IMR-90 (cell line): Measurements from ENCODE around the gene AKNA. TPM values are rescaled to one million over a fixed set of nuclear protein-coding genes. Genes with fewer than 3 reads are reported as not detected.
"Not testable (repeated sequence)": the region's sequence is repeated elsewhere in the genome, so short reads cannot be mapped to it uniquely, and the experiment has no call there.

Experiments
- ATAC-seq: fragments of 200-7000 bp; cut with Tn5 transposase; 2 replicates; pipeline ENCODE4 v1.9.1; 2020; ENCODE audit warnings: low read depth, mild to moderate bottlenecking, moderate library complexity
- BruUV-seq: library from RNA; stranded (reverse); fragments of 400-500 nt; replicated peaks from 2 replicates; lab custom pipeline; 2021; lab: Mats Ljungman, UMichigan
- CTCF ChIA-PET: fragments of 300-600 bp; formaldehyde crosslinking; extraction: SDS; loops from one replicate; lab custom pipeline; 2021; ENCODE audit warnings: antibody characterized with exemption; lab: Yijun Ruan, JAX
- POLR2A ChIA-PET: fragments of 300-600 bp; sonication (Branson Sonifier 250); formaldehyde crosslinking; loops from one replicate; lab custom pipeline; 2022; ENCODE audit warnings: antibody characterized with exemption; ENCODE audit not compliant: unreplicated experiment; lab: Charles Lee
- DNase-seq: peaks from one replicate; pipeline ENCODE4 v3.0.0; 2013
- H2AFZ ChIP-seq: replicated peaks from 2 replicates; pipeline ENCODE3; 2013; ENCODE audit warnings: low read length, mild to moderate bottlenecking; ENCODE audit not compliant: poor library complexity
- H2AK5ac ChIP-seq: 2 replicates; pipeline ENCODE4 v1.6.1; 2013; ENCODE audit warnings: low read depth, low read length, inconsistent platforms
- H2AK9ac ChIP-seq: replicated peaks from 2 replicates; pipeline ENCODE3; 2013; ENCODE audit warnings: mild to moderate bottlenecking, low read depth, low read length, moderate library complexity; ENCODE audit not compliant: poor library complexity
- H2BK120ac ChIP-seq: 2 replicates; pipeline ENCODE4 v1.6.1; 2013; ENCODE audit warnings: low read depth, low read length, inconsistent platforms
- H2BK15ac ChIP-seq: 3 replicates; pipeline ENCODE4 v1.6.1; 2013; ENCODE audit warnings: low read depth, low read length, inconsistent platforms
- H2BK20ac ChIP-seq: 2 replicates; pipeline ENCODE4 v1.6.1; 2013; ENCODE audit warnings: low read depth, mild to moderate bottlenecking, inconsistent platforms, low read length, moderate library complexity
- H2BK5ac ChIP-seq: 2 replicates; pipeline ENCODE4 v1.6.1; 2013; ENCODE audit warnings: mild to moderate bottlenecking, low read depth, low read length, inconsistent platforms; ENCODE audit not compliant: poor library complexity, severe bottlenecking
- H3K14ac ChIP-seq: replicated peaks from 2 replicates; pipeline ENCODE4 v1.6.1; 2013; ENCODE audit warnings: low read depth, low read length, inconsistent platforms
- H3K18ac ChIP-seq: 2 replicates; pipeline ENCODE4 v1.6.1; 2013; ENCODE audit warnings: low read depth, low read length, control low read depth
- H3K23ac ChIP-seq: 2 replicates; pipeline ENCODE4 v1.6.1; 2013; ENCODE audit warnings: low read depth, low read length, inconsistent platforms
- H3K27ac ChIP-seq: 2 replicates; pipeline ENCODE4 v1.5.1; 2013; ENCODE audit warnings: mild to moderate bottlenecking, control low read depth, low read length; ENCODE audit not compliant: insufficient read depth
- H3K27me3 ChIP-seq: 2 replicates; pipeline ENCODE4 v1.6.1; 2013; ENCODE audit warnings: low read length; ENCODE audit not compliant: control insufficient read depth, insufficient read depth
- H3K36me3 ChIP-seq: 2 replicates; pipeline ENCODE4 v1.6.1; 2013; ENCODE audit warnings: low read length, mixed read lengths; ENCODE audit not compliant: control insufficient read depth, insufficient read depth
- H3K4ac ChIP-seq: 2 replicates; pipeline ENCODE4 v1.6.1; 2013; ENCODE audit warnings: low read depth, low read length, inconsistent platforms
- H3K4me1 ChIP-seq: 2 replicates; pipeline ENCODE4 v1.6.1; 2013; ENCODE audit warnings: low read length, mixed read lengths; ENCODE audit not compliant: control insufficient read depth, insufficient read depth
- H3K4me2 ChIP-seq: 2 replicates; pipeline ENCODE4 v1.6.1; 2013; ENCODE audit warnings: low read depth, mild to moderate bottlenecking, control low read depth, low read length, moderate library complexity
- H3K4me3 ChIP-seq: 2 replicates; pipeline ENCODE4 v1.5.1; 2013; ENCODE audit warnings: low read depth, mild to moderate bottlenecking, control low read depth, low read length, moderate library complexity; ENCODE audit not compliant: insufficient read depth
- H3K56ac ChIP-seq: 2 replicates; pipeline ENCODE4 v1.6.1; 2013; ENCODE audit warnings: low read length, inconsistent platforms; ENCODE audit not compliant: insufficient read depth; ENCODE audit errors: extremely low read depth
- H3K79me1 ChIP-seq, 2 experiments: 2 replicates each; pipeline ENCODE4 v1.6.1; 2013; ENCODE audit warnings: low read length in 2 of 2, inconsistent platforms in 1 of 2, low read depth in 1 of 2
- H3K9ac ChIP-seq: 2 replicates; pipeline ENCODE4 v1.6.1; 2013; ENCODE audit warnings: low read depth, low read length, control low read depth
- H3K9me1 ChIP-seq: 2 replicates; pipeline ENCODE4 v1.6.1; 2013; ENCODE audit warnings: low read length, inconsistent platforms; ENCODE audit not compliant: insufficient read depth
- H3K9me3 ChIP-seq: 2 replicates; pipeline ENCODE4 v1.6.1; 2013; ENCODE audit warnings: low read length; ENCODE audit not compliant: control insufficient read depth, insufficient read depth
- H4K20me1 ChIP-seq: 2 replicates; pipeline ENCODE4 v1.6.1; 2013; ENCODE audit warnings: low read length, inconsistent platforms; ENCODE audit not compliant: insufficient read depth
- H4K5ac ChIP-seq: 2 replicates; pipeline ENCODE4 v1.6.1; 2013; ENCODE audit warnings: mild to moderate bottlenecking, low read depth, low read length, control low read depth
- H4K8ac ChIP-seq, 2 experiments: 2 replicates each; pipeline ENCODE4 v1.6.1; 2013; ENCODE audit warnings: low read depth in 2 of 2, low read length in 2 of 2, control low read depth in 1 of 2, inconsistent platforms in 1 of 2
- H4K91ac ChIP-seq: 2 replicates; pipeline ENCODE4 v1.6.1; 2013; ENCODE audit warnings: low read depth, low read length, inconsistent platforms; ENCODE audit not compliant: insufficient read depth
- WGBS, 2 experiments: methylation state at CpG; one replicate each; pipeline versions ENCODE4 v1.1.5 to v1.1.7; 2013; ENCODE audit warnings: missing lambda C conversion rate in 2 of 2; ENCODE audit not compliant: insufficient read length in 1 of 2; ENCODE audit errors: extremely low coverage in 2 of 2; 5-methylcytosine and 5-hydroxymethylcytosine counted together
- dilution Hi-C: fragments of 300-500 bp; cut with HindIII; formaldehyde crosslinking; loops from one replicate; pipeline ENCODE4 v1.14.3; 2018; ENCODE audit warnings: low sequenced_read_pairs; ENCODE audit not compliant: unreplicated experiment
- in situ Hi-C: fragments of 300-500 bp; cut with MboI; formaldehyde crosslinking; loops from 3 replicates; pipeline ENCODE4 v1.14.3; 2019; ENCODE audit warnings: low sequenced_read_pairs, inconsistent platforms, mixed read lengths
- intact Hi-C: fragments of 100-400 bp; cut with micrococcal nuclease; formaldehyde crosslinking; loops from 2 replicates; pipeline ENCODE4 v1.10.0; 2022
- polyA plus RNA-seq, 3 experiments: library from polyadenylated mRNA; depleted of rRNA; stranded (reverse); fragments of >200 nt; gene quantifications; 2 replicates each; pipeline ENCODE4 v1.2.3, GENCODE V29; 2012; ENCODE audit warnings: low replicate concordance in 1 of 3
- total RNA-seq: library from RNA; depleted of rRNA; stranded (reverse); fragments of >200 nt; gene quantifications from 2 replicates; pipeline ENCODE4 v1.2.3, GENCODE V29; 2012

The AKNA gene
- total and polyA plus RNA-seq, 2 of the 4 experiments (the other 2 are of a cell fraction), result 2.7 to 7.3 TPM

DNA sequence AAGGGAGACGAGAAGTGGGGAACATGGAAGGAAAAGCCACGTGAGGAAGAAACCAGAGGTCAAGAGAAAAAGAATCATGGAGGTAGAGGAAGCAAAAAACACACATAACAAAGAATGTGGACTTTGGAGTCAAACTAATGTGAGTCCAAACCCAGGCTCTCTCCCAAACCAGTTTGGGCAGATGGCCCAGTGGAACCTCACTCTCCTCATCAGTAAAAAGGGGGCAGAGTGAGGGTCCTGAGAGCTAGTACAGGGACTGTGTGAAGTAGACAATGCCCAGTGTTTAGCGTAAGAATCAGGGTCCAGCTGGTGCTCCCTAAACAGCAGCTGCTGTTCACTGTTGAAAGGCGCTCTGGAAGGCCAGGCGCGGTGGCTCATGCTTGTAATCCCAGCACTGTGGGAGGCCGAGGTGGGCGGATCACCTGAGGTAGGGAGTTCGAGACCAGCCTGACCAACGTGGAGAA is 59.4 kb downstream of the AKNA start:
- BruUV-seq, H3K4ac ChIP-seq, intact Hi-C loops, H3K56ac ChIP-seq, H2BK5ac ChIP-seq, H3K9me3 ChIP-seq, H2AK5ac ChIP-seq, H3K27ac ChIP-seq, H4K20me1 ChIP-seq, H4K91ac ChIP-seq, ATAC-seq, H4K8ac ChIP-seq, H2BK120ac ChIP-seq, H3K79me1 ChIP-seq, DNase-seq, H3K4me1 ChIP-seq, H3K9ac ChIP-seq, H2BK15ac ChIP-seq, in situ Hi-C loops, H3K36me3 ChIP-seq, H2AK9ac ChIP-seq, H2BK20ac ChIP-seq, H3K27me3 ChIP-seq, dilution Hi-C loops, H3K9me1 ChIP-seq, POLR2A ChIA-PET, H3K14ac ChIP-seq, H4K5ac ChIP-seq, H2AFZ ChIP-seq, H3K18ac ChIP-seq, H3K4me2 ChIP-seq, H3K4me3 ChIP-seq, CTCF ChIA-PET, H3K23ac ChIP-seq: not testable (repeated sequence)
- 90% methylated on average over 2 of the region's 10 CpGs; no CpG with 5 or more reads in 1 of the 2 experiments for WGBS, 2 experiments
